GM12875 (cell line): ENCODE data around the gene C16orf95.

Source experiments
- H3K4me3 ChIP-seq: one replicate; pipeline ENCODE4 v1.5.1; 2011; ENCODE audit warnings: low read depth, low read length, control low read depth
- TF ChIP-seq, protein P1 (sequence below): IDR thresholded peaks from 2 replicates; pipeline ENCODE4 v1.5.1; 2011; ENCODE audit warnings: low read depth, mild to moderate bottlenecking, control low read depth, inconsistent platforms, low read length, moderate library complexity, borderline replicate concordance; ENCODE audit not compliant: insufficient read depth

C16orf95 gene

DNA sequence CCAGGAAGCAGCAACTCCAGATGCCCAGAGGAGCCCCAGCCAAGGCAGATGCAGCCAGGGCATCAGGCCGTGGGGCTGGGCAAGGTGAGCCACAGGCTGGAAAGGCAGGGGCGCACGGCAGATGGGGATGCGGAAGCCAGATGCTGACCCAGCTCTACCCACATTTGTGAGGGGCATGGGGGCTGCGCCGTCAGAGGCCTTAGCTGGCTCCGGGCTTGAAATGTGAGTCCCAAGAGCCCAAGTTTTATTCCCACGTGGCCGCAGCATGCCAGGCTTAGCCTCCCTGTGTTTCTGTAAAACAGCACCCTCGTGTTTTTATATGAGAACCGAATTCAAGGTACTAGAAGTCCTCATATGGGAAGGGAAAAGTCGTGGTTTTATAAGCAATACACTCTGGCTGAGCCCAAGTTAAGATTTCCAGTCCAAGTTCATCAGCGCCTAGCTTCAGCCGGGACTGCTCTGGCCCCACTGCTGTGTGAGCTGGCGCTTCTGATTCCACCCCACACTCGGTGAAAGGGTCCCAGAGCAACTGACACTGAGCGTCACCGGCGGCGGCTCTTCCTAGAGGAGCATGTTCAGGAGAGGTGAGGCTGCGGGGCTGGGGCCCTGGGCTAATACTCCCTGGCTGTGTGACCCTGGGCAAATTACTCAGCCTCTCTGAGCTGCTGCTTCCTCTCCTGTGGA is 6.7 kb upstream of the C16orf95 start:
- TF ChIP-seq, protein P1, sequence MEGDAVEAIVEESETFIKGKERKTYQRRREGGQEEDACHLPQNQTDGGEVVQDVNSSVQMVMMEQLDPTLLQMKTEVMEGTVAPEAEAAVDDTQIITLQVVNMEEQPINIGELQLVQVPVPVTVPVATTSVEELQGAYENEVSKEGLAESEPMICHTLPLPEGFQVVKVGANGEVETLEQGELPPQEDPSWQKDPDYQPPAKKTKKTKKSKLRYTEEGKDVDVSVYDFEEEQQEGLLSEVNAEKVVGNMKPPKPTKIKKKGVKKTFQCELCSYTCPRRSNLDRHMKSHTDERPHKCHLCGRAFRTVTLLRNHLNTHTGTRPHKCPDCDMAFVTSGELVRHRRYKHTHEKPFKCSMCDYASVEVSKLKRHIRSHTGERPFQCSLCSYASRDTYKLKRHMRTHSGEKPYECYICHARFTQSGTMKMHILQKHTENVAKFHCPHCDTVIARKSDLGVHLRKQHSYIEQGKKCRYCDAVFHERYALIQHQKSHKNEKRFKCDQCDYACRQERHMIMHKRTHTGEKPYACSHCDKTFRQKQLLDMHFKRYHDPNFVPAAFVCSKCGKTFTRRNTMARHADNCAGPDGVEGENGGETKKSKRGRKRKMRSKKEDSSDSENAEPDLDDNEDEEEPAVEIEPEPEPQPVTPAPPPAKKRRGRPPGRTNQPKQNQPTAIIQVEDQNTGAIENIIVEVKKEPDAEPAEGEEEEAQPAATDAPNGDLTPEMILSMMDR: no peak
- no peak overlapping the region for H3K4me3 ChIP-seq

DNA sequence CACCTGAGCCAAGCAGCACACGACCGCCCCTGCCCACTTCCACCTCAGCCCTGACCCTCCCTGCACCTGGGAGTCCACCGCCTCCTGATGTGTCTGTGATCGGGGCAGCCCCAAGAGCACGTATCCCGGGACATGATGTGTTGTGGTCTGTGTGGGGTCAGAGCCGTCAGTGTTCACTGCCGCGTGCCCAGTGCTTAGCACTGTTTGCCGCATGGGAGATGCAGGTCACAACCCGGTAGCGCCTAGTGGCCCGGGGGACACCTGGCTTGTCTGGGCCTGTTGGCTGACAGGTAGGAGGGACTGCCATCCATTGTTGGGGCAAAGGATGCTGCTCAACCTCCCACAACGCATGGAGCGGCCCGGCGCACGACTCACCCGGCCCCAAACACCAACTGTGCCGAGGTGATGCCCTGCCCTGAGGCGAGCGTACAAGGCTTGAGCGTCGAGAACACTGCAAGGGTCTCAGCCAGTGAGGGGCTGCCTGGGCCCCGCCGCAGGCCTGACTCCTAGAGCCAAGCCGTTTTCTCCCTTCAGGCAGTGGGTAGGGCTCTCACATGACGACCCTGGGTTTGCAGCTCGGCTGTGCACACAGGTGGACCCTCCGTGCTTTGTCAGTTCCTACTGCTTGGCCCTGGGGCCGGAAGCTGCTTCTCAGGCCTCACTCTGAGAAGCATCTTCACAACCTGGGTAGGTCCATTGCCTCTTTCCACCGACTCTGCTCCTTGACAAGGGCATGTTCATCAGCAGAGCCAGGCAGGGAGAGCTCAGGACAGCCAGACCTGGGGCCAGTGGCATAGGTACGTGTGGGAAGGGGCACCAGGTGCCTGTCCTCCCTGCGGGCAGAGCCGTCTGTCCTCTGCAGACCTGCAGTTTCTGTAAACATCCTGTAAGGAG is 5.9 kb upstream of the C16orf95 start:
- no peak overlapping the region for H3K4me3 ChIP-seq
- TF ChIP-seq, protein P1: no peak

DNA sequence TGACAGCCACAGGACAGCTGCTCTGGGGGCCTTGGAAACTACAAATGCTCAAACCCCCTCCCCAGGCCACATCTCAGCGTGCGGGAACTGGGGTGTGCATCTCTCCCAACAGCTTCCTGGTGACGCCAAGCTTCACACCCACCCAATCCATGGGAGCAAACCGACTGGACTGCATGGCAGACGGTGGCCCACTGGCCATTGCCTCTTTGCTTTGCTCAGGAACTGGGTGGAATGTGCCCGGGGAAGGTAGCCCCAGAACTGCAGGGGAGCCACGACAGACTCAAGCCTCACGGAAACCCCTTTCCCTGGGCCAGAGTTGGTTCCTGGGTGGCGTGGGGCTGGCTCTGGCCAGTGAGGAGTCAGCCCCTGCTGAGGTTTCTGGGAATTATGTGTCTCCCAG is 5.2 kb upstream of the C16orf95 start:
- TF ChIP-seq, protein P1: no peak
- H3K4me3 ChIP-seq: no peak overlapping the region

DNA sequence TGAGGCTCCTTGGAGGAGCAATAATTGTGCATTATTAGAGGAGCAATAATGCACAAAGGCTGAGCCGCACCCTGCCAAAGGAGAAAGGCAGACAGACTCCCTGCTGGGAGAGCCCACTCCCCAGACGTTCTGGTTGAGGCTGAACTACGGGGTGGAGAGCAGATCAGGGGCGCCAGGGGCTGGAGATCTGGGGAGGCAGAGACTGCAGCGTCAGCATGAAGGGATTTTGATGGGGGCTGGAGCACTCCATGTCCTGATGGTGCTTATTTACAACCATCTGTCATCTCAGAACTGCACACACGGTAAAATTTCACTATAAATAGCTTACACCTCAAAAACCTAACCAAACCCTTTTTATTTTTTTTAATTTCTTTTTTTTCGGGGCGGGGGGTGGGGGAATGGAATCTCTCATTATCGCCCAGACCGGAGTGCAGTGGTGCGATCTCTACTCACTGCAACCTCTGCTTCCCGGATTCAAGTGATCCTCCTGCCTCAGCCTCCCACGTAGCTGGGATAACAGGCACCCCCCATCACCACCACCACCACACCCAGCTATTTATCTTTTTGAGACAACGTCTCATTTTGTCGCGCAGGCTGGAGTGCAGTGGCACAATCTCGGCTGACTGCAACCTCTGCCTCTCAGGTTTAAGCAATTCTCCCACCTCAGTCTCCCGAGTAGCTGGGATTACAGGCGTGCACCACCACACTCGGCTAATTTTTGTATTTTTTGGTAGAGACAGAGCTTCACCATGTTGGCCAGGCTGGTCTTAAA is 4.3 kb upstream of the C16orf95 start:
- H3K4me3 ChIP-seq: no peak overlapping the region
- TF ChIP-seq, protein P1: no peak

DNA sequence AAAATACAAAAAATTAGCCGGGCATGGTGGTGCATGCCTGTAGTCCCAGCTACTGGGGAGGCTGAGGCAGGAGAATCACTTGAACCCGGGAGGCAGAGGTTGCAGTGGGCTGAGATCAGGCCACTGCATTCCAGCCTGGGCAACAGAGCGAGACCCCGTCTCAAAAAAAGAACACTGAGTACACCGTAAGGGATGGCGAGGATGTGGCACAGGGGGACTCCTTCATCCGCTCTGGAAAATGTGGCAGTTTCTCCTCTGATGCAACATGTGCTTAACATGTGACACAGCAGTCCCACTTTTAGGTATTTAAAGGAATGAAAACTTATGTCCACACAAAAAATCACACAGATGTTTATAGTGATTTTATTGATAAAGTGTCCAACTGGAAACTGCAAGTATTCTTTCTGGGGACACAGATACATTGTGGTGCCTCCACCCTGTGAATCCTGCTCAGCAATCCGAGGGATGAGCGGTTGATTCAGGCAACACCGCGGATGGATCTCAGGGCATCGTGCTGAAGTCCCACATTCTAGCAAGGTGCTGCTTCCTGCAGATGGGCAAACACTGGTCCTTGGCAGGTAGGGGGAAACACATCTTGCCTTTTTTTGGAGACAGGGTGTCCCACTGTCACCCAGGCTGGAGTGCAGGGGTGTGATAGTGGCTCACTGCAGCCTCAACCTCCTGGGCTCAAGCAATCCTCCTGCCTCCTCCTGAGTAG is 3.5 kb upstream of the C16orf95 start:
- TF ChIP-seq, protein P1: no peak
- no peak overlapping the region for H3K4me3 ChIP-seq

DNA sequence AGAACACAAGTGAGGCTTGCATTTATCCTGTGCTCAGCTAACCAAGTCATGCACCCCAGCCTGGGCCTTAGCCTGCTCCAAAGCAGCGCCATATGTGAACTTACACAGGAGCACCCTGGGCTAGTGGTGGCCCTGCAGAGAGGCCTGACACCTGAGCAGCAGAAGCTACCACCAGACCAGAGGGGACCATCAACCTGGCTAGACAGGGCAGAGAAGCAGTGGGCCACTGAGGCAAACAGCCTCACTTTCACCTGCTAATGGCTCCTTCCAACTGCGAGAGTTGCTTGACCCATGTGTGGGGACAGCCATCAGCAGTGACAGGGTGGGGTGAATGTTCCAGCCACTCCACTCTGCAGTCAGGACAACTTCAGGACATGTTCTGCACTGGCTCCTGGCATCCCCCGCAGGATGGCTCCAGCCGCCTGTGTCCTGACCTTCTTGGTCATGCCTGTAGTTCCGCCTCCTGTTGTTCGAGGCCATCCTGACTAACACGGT is 2.9 kb upstream of the C16orf95 start:
- TF ChIP-seq, protein P1: no peak
- no peak overlapping the region for H3K4me3 ChIP-seq
